GM12801 (cell line): ENCODE measurements around the gene GSTT2.

ENCODE experiments used
- CTCF ChIP-seq: IDR thresholded peaks from one replicate; pipeline ENCODE4 v1.5.1; 2011; ENCODE audit warnings: control low read depth; ENCODE audit not compliant: insufficient read length; ENCODE audit errors: extremely low read depth

GSTT2 gene

DNA sequence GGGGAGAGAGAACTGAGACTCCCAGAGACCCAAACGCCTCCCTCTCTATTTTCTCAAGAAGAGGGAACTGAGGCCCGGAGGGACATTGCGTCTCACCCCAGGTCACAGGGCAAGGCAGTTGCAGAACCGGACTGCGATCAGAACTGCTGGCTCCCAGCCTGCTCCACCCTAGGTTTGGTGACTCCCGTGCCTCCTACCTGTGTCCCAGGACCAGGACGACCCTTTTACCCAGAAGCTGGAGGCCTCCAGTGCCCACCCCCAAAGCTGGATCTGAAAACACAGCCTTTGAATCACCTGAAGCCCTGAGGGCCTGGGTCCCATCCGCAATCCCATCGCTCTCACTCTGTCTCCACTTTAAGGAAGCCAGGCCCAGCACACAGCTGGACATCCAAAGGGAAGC lies 24.0 kb downstream of the GSTT2 start:
- no peak for TF ChIP-seq CTCF

DNA sequence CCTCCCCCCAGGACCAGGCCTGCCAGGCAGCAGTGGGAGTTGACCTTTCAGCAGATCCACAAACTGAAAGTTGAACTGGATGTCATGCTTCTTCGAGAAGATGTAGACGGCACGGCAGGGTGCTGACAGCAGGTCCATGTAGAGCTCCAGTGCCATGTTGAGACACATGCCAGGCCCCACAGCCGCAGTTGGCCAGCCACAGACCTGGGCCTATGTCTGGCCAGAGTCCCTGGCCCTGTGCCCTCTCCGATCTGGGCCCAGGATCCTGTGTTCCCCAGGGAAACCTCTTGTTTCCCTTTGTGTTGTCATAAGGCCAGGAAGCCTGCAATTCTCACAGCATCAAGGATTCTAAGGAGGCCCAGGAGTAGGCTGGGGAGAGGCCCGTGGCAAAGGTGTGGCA lies 25.3 kb downstream of the GSTT2 start, which contains the start of gene GSTT4:
GSTT4 (minus strand) TSS at position 253 of the 400 bp plus-strand sequence; CDS start at position 156, 97 bp downstream.
- TF ChIP-seq CTCF, result no peak

- TF ChIP-seq CTCF, result no peak
Observed at GRCh38 chr22:24006207-24006913, 26.4 kb downstream of the GSTT2 start.

DNA sequence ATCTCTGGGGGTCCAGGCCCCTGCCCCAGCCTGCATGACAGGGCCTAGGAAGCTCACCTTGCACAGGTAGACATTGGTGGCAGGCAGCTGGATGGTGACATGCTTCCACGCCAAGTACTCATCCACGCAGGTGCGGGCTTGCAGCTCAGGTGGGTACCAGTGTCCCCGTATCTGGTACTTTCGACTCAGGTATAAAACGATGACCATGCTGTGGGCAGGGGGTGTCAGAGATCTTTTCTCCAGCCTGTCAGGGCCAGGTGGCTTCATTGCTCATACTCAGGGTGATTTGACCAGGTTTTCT lies 26.9 kb downstream of the GSTT2 start:
- TF ChIP-seq CTCF, result no peak

- no peak for TF ChIP-seq CTCF
Observed at GRCh38 chr22:24007253-24008021, 27.5 kb downstream of the GSTT2 start.

DNA sequence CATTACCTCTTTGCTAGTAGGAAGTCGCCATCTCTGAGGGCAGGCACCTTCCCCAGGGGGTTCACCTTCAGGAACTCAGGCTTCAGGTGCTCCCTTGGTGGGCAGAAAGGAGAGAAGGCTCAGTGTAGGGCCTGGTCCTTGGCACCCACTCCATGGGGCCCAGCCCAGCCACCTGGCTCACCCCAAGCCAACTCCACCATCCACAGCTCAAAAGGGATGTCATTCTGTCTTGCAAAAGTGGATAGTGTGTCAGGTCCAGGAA lies 28.0 kb downstream of the GSTT2 start:
- TF ChIP-seq CTCF, result no peak

GRCh38 chr22:24008381-24009226 lies 28.7 kb downstream of the GSTT2 start:
- no peak for TF ChIP-seq CTCF
